Neural progenitor cell (in vitro differentiated cells): ENCODE measurements around the gene CNPY2. TPM values are rescaled to one million over a fixed set of nuclear protein-coding genes. Genes with fewer than 3 reads are reported as not detected.

Source experiments
- DNase-seq: peaks from one replicate; pipeline ENCODE4 v3.0.0-alpha.2; 2016; ENCODE audit warnings: low spot score
- H2AFZ ChIP-seq: fragments of 200-600 bp; sonication (generic); replicated peaks from 2 replicates; pipeline ENCODE4 v1.6.1; 2016; ENCODE audit warnings: antibody characterized with exemption
- H3F3A ChIP-seq: fragments of 200-600 bp; sonication (generic); 2 replicates; pipeline ENCODE4 v1.6.1; 2016; ENCODE audit warnings: antibody characterized with exemption, low read depth
- H3K27ac ChIP-seq: fragments of 200-600 bp; sonication (generic); 2 replicates; pipeline ENCODE4 v1.5.1; 2016; ENCODE audit warnings: mild to moderate bottlenecking
- H3K27me3 ChIP-seq: fragments of 200-600 bp; sonication (generic); 2 replicates; pipeline ENCODE4 v1.6.1; 2016; ENCODE audit warnings: mild to moderate bottlenecking, moderate library complexity
- H3K36me3 ChIP-seq: fragments of 200-600 bp; sonication (generic); 2 replicates; pipeline ENCODE4 v1.5.1; 2016
- H3K4me1 ChIP-seq: fragments of 200-600 bp; sonication (generic); 2 replicates; pipeline ENCODE4 v1.6.1; 2016; ENCODE audit warnings: mixed run types
- H3K4me2 ChIP-seq: fragments of 200-600 bp; sonication (generic); 2 replicates; pipeline ENCODE4 v1.6.1; 2016
- H3K4me3 ChIP-seq: fragments of 200-600 bp; sonication (generic); 2 replicates; pipeline ENCODE4 v1.5.1; 2016
- H3K79me2 ChIP-seq: fragments of 200-600 bp; sonication (generic); 2 replicates; pipeline ENCODE4 v1.6.1; 2016; ENCODE audit warnings: low read depth
- H3K9ac ChIP-seq: fragments of 200-600 bp; sonication (generic); 2 replicates; pipeline ENCODE4 v1.6.1; 2016
- H3K9me3 ChIP-seq: fragments of 200-600 bp; sonication (generic); 2 replicates; pipeline ENCODE4 v1.5.1; 2016; ENCODE audit warnings: low read depth
- H4K20me1 ChIP-seq: fragments of 200-600 bp; sonication (generic); 2 replicates; pipeline ENCODE4 v1.6.1; 2016; ENCODE audit warnings: low read depth
- H3K27ac Mint-ChIP-seq: 3 replicates; pipeline ENCODE4 v1.8.0; 2021; ENCODE audit warnings: mixed read lengths
- H3K27me3 Mint-ChIP-seq: 2 replicates; pipeline ENCODE4 v1.8.0; 2022; ENCODE audit warnings: low read depth, mild to moderate bottlenecking, inconsistent platforms, moderate library complexity, mixed read lengths; ENCODE audit not compliant: insufficient read depth
- H3K36me3 Mint-ChIP-seq: 3 replicates; pipeline ENCODE4 v1.8.0; 2021; ENCODE audit warnings: mixed read lengths
- H3K4me1 Mint-ChIP-seq: 3 replicates; pipeline ENCODE4 v1.8.0; 2021; ENCODE audit warnings: mixed read lengths
- H3K4me3 Mint-ChIP-seq: 3 replicates; pipeline ENCODE4 v1.8.0; 2021; ENCODE audit warnings: mild to moderate bottlenecking, moderate library complexity, mixed read lengths
- H3K9me3 Mint-ChIP-seq: 3 replicates; pipeline ENCODE4 v1.8.0; 2020; ENCODE audit warnings: mixed read lengths
- CTCF ChIP-seq: fragments of 200-600 bp; sonication (generic); IDR thresholded peaks from 2 replicates; pipeline ENCODE4 v1.5.1; 2017; ENCODE audit warnings: antibody characterized with exemption, mild to moderate bottlenecking
- EZH2 ChIP-seq: fragments of 200-600 bp; sonication (generic); IDR thresholded peaks from 2 replicates; pipeline ENCODE4 v1.6.1; 2017; ENCODE audit warnings: antibody characterized with exemption, mild to moderate bottlenecking, moderate library complexity
- EZH2phosphoT487 ChIP-seq: fragments of 200-600 bp; sonication (generic); IDR thresholded peaks from 2 replicates; pipeline ENCODE4 v1.6.1; 2017; ENCODE audit warnings: antibody characterized with exemption
- total RNA-seq: library from RNA; depleted of rRNA; stranded (reverse); fragments of >200 nt; gene quantifications from 2 replicates; pipeline ENCODE4 v1.2.3, GENCODE V29; 2015; ENCODE audit warnings: low replicate concordance

Gene CNPY2
- total RNA-seq, 1 donor from 2014 or later = 128 TPM

GRCh38 chr12:56333679-56334489, 18.1 kb upstream of the CNPY2 start, which contains the start of gene PAN2:
PAN2 (minus strand) TSS chr12:56334000; CDS start chr12:56333094, 906 bp downstream.
- no peaks in the 10 kb centered on the region for H3K27me3 ChIP-seq
- peaks cover 35% of the 10 kb centered on the region for H3F3A ChIP-seq
- peak within 1 kb of the TSS; percentile 89 for H3K27ac ChIP-seq
- H3K27ac Mint-ChIP-seq = peak within 1 kb of the TSS; percentile 94
- peak within 1 kb of the TSS; percentile 82 for H3K9ac ChIP-seq
- TF ChIP-seq CTCF (peak; percentile 76), EZH2 (no peak), EZH2phosphoT487 (no peak)
- peak within 1 kb of the TSS; percentile 69 for H3K4me3 ChIP-seq
- H3K4me1 ChIP-seq = peaks cover 18% of the 10 kb centered on the region
- H2AFZ ChIP-seq = peak within 1 kb of the TSS; percentile 81
- H3K9me3 Mint-ChIP-seq = no peaks in the 10 kb centered on the region
- no peaks in the 10 kb centered on the region for H3K9me3 ChIP-seq
- peaks cover 2% of the 10 kb centered on the region for H3K36me3 Mint-ChIP-seq
- DNase-seq = peak; percentile 95
- H3K36me3 ChIP-seq = no peaks in the 10 kb centered on the region
- H3K4me1 Mint-ChIP-seq = peaks cover 20% of the 10 kb centered on the region
- peaks cover 9% of the 10 kb centered on the region for H3K79me2 ChIP-seq
- peak within 1 kb of the TSS; percentile 99 for H3K4me2 ChIP-seq
- H3K27me3 Mint-ChIP-seq = peaks cover 13% of the 10 kb centered on the region
- H4K20me1 ChIP-seq = no peaks in the 10 kb centered on the region
- H3K4me3 Mint-ChIP-seq = peak within 1 kb of the TSS; percentile 94

GRCh38 chr12:56333197-56333678, 17.4 kb upstream of the CNPY2 start:
- H3K9ac ChIP-seq = peak overlapping the region; percentile 40
- H3K27ac ChIP-seq = peak overlapping the region; percentile 89
- no peak for TF ChIP-seq EZH2phosphoT487
- TF ChIP-seq EZH2 = no peak
- TF ChIP-seq CTCF = no peak
- H4K20me1 ChIP-seq = no peaks in the 10 kb centered on the region
- Mint-ChIP-seq H3K36me3 (peaks cover 3% of the 10 kb centered on the region), H3K9me3 (no peaks in the 10 kb centered on the region), H3K27ac (peak overlapping the region; percentile 94), H3K4me1 (peaks cover 15% of the 10 kb centered on the region), H3K27me3 (peaks cover 13% of the 10 kb centered on the region), H3K4me3 (peak overlapping the region; percentile 94)
- H3F3A ChIP-seq = peaks cover 30% of the 10 kb centered on the region
- H2AFZ ChIP-seq = peak overlapping the region; percentile 81
- H3K9me3 ChIP-seq = no peaks in the 10 kb centered on the region
- no peaks in the 10 kb centered on the region for H3K36me3 ChIP-seq
- peak overlapping the region; percentile 69 for H3K4me3 ChIP-seq
- DNase-seq = no peak
- H3K4me2 ChIP-seq = peak overlapping the region; percentile 99
- H3K79me2 ChIP-seq = peaks cover 9% of the 10 kb centered on the region
- H3K4me1 ChIP-seq = peaks cover 11% of the 10 kb centered on the region
- no peaks in the 10 kb centered on the region for H3K27me3 ChIP-seq

- Histone ChIP-seq H3K4me3 (peak overlapping the region; percentile 69), H3K9me3 (no peaks in the 10 kb centered on the region), H2AFZ (no peak overlapping the region), H3K36me3 (no peaks in the 10 kb centered on the region), H3F3A (peaks cover 24% of the 10 kb centered on the region), H3K27ac (peak overlapping the region; percentile 89), H3K79me2 (peaks cover 9% of the 10 kb centered on the region), H3K9ac (no peak overlapping the region), H4K20me1 (no peaks in the 10 kb centered on the region), H3K4me1 (peaks cover 7% of the 10 kb centered on the region), H3K4me2 (peak overlapping the region; percentile 99), H3K27me3 (no peaks in the 10 kb centered on the region)
- no peaks in the 10 kb centered on the region for H3K9me3 Mint-ChIP-seq
- TF ChIP-seq CTCF = no peak
- no peak for TF ChIP-seq EZH2phosphoT487
- no peak for TF ChIP-seq EZH2
- H3K4me1 Mint-ChIP-seq = peaks cover 12% of the 10 kb centered on the region
- DNase-seq = no peak
- peak overlapping the region; percentile 94 for H3K27ac Mint-ChIP-seq
- H3K4me3 Mint-ChIP-seq = peak overlapping the region; percentile 94
- peaks cover 13% of the 10 kb centered on the region for H3K27me3 Mint-ChIP-seq
- H3K36me3 Mint-ChIP-seq = peaks cover 3% of the 10 kb centered on the region
Measured at GRCh38 chr12:56332512-56333196, 16.9 kb upstream of the CNPY2 start.
